DMS79 treated with DMSO at 0.1 percent for 48 hours (cell line): ENCODE results near the gene SELENOF.
"Not testable (repeated sequence)": the region's sequence is repeated elsewhere in the genome, so short reads cannot be mapped to it uniquely, and the experiment has no call there.

ENCODE experiments used
- DNase-seq: peaks from one replicate; lab custom pipeline; 2025; lab: John Stamatoyannopoulos, UW

The SELENOF gene

GRCh38 chr1:86856196-86856595 is 57.7 kb downstream of the SELENOF start:
- DNase-seq, result no peak

DNA sequence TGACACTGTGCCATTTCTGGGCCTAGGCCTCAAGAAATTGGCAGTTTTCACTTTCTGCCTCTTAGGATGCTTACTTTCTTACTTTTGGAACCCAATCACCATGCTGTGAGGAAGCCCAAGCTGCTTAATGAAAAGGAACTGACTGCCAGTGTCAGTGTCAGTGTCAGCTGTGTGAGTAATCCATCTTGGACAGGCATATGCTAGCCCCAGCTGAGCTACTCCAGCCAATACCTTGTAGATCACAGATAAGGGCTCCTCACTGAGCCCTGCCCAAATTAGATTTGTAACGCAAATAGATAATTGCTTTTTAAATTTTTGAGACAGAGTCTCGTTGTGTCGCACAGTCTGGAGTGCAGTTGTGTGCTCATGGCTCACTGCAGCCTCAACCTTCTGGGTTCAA is 59.6 kb downstream of the SELENOF start:
- no peak for DNase-seq

- no peak for DNase-seq
Measured at GRCh38 chr1:86852782-86853408, 61.0 kb downstream of the SELENOF start.

GRCh38 chr1:86852289-86852688 is 61.6 kb downstream of the SELENOF start:
- no peak for DNase-seq

- no peak for DNase-seq
Measured at GRCh38 chr1:86849756-86850155, 64.2 kb downstream of the SELENOF start.

DNA sequence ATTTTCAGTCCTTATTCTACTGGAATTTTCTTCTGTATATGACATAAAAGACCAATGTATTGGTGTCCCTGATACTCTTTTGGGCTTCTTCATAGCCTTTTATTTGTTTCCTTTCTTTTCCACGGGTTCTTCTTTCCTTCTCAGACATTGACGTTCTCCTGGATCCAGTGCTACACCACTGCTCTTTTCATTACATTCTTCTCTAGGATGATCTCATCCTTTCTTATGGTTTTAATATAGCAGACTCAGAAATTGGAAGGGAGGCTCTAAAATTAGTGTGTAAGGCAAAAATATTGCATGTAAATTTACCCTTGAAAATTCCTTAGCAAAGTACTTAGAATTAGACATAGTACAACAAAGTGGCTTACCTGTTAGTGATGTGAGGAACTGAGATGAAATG is 65.3 kb downstream of the SELENOF start:
- DNase-seq, result no peak

DNA sequence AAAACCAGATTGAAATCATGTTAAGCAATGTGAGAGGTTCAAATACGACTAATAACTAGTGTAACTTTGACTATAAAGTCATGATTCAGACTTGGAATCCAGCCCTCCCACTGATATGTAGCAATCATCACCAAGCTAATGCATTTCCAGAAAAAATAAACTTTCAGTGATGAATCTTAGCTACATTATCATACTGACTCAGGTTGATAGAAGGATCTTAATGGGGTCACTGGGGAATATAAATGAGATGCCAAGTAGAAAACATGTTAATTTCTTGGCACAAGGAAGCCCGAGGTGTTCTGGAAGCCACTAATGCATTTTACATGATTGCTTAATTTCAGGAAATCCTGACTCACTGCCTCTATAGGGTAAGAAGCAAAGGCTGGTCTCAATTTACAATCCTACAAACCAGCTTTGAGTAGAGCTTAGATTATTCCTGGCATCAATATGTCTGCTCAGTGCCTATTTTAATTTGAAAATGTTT is 67.7 kb downstream of the SELENOF start:
- DNase-seq, result no peak

- no peak for DNase-seq
Measured at GRCh38 chr1:86845514-86845913, 68.4 kb downstream of the SELENOF start.

- DNase-seq, result no peak
Measured at GRCh38 chr1:86841116-86841515, 72.8 kb downstream of the SELENOF start.

- DNase-seq, result peak; percentile 64
Measured at GRCh38 chr1:86833461-86834215, 80.3 kb downstream of the SELENOF start.

GRCh38 chr1:86832433-86832832 is 81.5 kb downstream of the SELENOF start:
- no peak for DNase-seq

GRCh38 chr1:86829321-86829720 is 84.6 kb downstream of the SELENOF start:
- no peak for DNase-seq

- DNase-seq, result no peak
Measured at GRCh38 chr1:86828024-86828423, 85.9 kb downstream of the SELENOF start.

DNA sequence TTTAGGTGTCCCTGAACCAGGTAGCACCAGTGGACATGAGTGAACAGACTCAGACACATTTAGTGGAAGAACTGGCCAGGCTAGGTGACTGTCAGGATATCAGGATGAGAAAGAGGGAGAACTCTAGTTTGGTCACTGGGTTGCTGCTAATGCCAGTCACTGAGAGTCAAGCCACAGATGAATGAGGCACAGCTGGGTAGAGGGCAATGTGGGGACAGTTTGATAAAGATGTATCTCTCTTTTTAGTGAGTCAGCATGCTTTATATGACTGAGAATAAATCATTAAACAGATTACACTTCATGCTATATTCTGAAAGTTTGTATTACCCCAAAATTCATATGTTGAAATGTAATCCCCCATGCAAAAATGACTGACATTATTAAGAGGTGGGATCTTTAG is 87.1 kb downstream of the SELENOF start:
- DNase-seq, result no peak

GRCh38 chr1:86825319-86825718 is 88.6 kb downstream of the SELENOF start:
- peak; percentile 63 for DNase-seq

GRCh38 chr1:86823821-86824500 is 90.0 kb downstream of the SELENOF start:
- peak; percentile 88 for DNase-seq

GRCh38 chr1:86823386-86823785 is 90.5 kb downstream of the SELENOF start:
- no peak for DNase-seq

GRCh38 chr1:86822459-86822858 is 91.5 kb downstream of the SELENOF start:
- peak; percentile 65 for DNase-seq

DNA sequence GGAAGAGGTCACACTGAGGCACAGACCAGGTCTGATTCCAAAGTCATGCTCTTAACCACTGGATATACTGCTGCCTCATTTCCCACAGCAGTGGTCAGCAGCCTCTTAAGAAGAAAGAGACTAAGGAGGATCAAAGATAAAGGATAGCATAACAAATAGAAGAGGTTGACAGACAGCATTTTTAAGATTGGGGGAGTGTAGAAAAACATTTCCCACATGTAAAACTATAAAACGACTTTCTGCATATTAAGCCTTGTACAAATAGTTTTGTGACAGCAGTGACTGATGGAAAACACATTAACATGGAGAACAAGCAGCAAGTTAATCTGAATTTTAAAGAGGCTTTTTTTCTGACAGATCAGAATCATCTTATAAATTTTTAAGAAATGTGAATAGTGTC is 92.0 kb downstream of the SELENOF start:
- no peak for DNase-seq

GRCh38 chr1:86819970-86820369 is 94.0 kb downstream of the SELENOF start:
- not testable (repeated sequence) for DNase-seq

GRCh38 chr1:86817246-86817826 is 96.6 kb downstream of the SELENOF start:
- DNase-seq, result not testable (repeated sequence)

- not testable (repeated sequence) for DNase-seq
Measured at GRCh38 chr1:86814118-86814517, 99.8 kb downstream of the SELENOF start.
